H9 (cell line): ENCODE results near the gene HASPIN. TPM values are rescaled to one million over a fixed set of nuclear protein-coding genes. Genes with fewer than 3 reads are reported as not detected.
A peak's percentile ranks its signal among the peaks of the same experiment; 100 is the strongest.

ENCODE experiments used
- DNase-seq: peaks from one replicate; pipeline ENCODE4 v3.0.0-alpha.2; 2017
- H2AFZ ChIP-seq: one replicate; pipeline ENCODE4 v1.6.1; 2013; ENCODE audit warnings: mild to moderate bottlenecking, low read length, control low read depth, moderate library complexity
- H2AK5ac ChIP-seq: 2 replicates; pipeline ENCODE4 v1.6.1; 2013; ENCODE audit warnings: low read length, control low read depth, mixed read lengths; ENCODE audit not compliant: insufficient read length
- H2BK120ac ChIP-seq: one replicate; pipeline ENCODE4 v1.6.1; 2013; ENCODE audit warnings: low read depth, mild to moderate bottlenecking, low read length, control low read depth, inconsistent platforms; ENCODE audit not compliant: poor library complexity, severe bottlenecking
- H2BK12ac ChIP-seq: 2 replicates; pipeline ENCODE4 v1.6.1; 2013; ENCODE audit warnings: low read length, control low read depth, mixed read lengths, low read depth; ENCODE audit not compliant: insufficient read length
- H2BK15ac ChIP-seq: 2 replicates; pipeline ENCODE4 v1.6.1; 2013; ENCODE audit warnings: low read depth, low read length, control low read depth
- H2BK20ac ChIP-seq: one replicate; pipeline ENCODE4 v1.6.1; 2013; ENCODE audit warnings: low read depth, mild to moderate bottlenecking, low read length, control low read depth, inconsistent platforms; ENCODE audit not compliant: poor library complexity, severe bottlenecking
- H2BK5ac ChIP-seq: 2 replicates; pipeline ENCODE4 v1.6.1; 2013; ENCODE audit warnings: low read length, control low read depth, mixed read lengths; ENCODE audit not compliant: insufficient read length
- H3K14ac ChIP-seq: 2 replicates; pipeline ENCODE4 v1.6.1; 2013; ENCODE audit warnings: low read length, control low read depth; ENCODE audit not compliant: insufficient read depth
- H3K18ac ChIP-seq: 2 replicates; pipeline ENCODE4 v1.6.1; 2013; ENCODE audit warnings: low read depth, mild to moderate bottlenecking, mixed read lengths, low read length, control low read depth; ENCODE audit not compliant: insufficient read length
- H3K23ac ChIP-seq: 2 replicates; pipeline ENCODE4 v1.6.1; 2013; ENCODE audit warnings: low read length, control low read depth, mixed read lengths, low read depth; ENCODE audit not compliant: insufficient read length
- H3K23me2 ChIP-seq: 2 replicates; pipeline ENCODE4 v1.6.1; 2013; ENCODE audit warnings: low read depth, mild to moderate bottlenecking, mixed read lengths, low read length, control low read depth; ENCODE audit not compliant: insufficient read length, poor library complexity, severe bottlenecking
- H3K27ac ChIP-seq: 2 replicates; pipeline ENCODE4 v1.5.1; 2013; ENCODE audit warnings: low read length, control low read depth, mixed read lengths, low read depth; ENCODE audit not compliant: insufficient read length
- H3K27me3 ChIP-seq: 2 replicates; pipeline ENCODE4 v1.6.1; 2013; ENCODE audit warnings: low read length, control low read depth, inconsistent platforms; ENCODE audit not compliant: insufficient read depth
- H3K4ac ChIP-seq: 2 replicates; pipeline ENCODE4 v1.6.1; 2013; ENCODE audit warnings: low read depth, mild to moderate bottlenecking, control low read depth, inconsistent platforms, low read length, moderate library complexity
- H3K4me1 ChIP-seq: 2 replicates; pipeline ENCODE4 v1.6.1; 2013; ENCODE audit warnings: low read length, control low read depth, inconsistent platforms; ENCODE audit not compliant: insufficient read depth
- H3K4me2 ChIP-seq: 2 replicates; pipeline ENCODE4 v1.6.1; 2013; ENCODE audit warnings: low read length, control low read depth, mixed read lengths; ENCODE audit not compliant: insufficient read length, insufficient read depth
- H3K56ac ChIP-seq: 2 replicates; pipeline ENCODE4 v1.6.1; 2013; ENCODE audit warnings: low read depth, mild to moderate bottlenecking, mixed read lengths, low read length, control low read depth; ENCODE audit not compliant: insufficient read length
- H3K79me1 ChIP-seq: 2 replicates; pipeline ENCODE4 v1.6.1; 2013; ENCODE audit warnings: low read depth, mild to moderate bottlenecking, moderate library complexity, low read length, control low read depth, inconsistent platforms; ENCODE audit not compliant: insufficient read depth, poor library complexity, severe bottlenecking
- H3K79me2 ChIP-seq: 2 replicates; pipeline ENCODE4 v1.6.1; 2013; ENCODE audit warnings: low read length, control low read depth, inconsistent platforms; ENCODE audit not compliant: insufficient read depth
- H3K9ac ChIP-seq: 2 replicates; pipeline ENCODE4 v1.6.1; 2013; ENCODE audit warnings: low read length, control low read depth, mixed read lengths; ENCODE audit not compliant: insufficient read length; ENCODE audit errors: extremely low read depth
- H3K9me3 ChIP-seq: one replicate; pipeline ENCODE4 v1.6.1; 2013; ENCODE audit warnings: low read depth, low read length, inconsistent platforms; ENCODE audit not compliant: control insufficient read depth
- H3T11ph ChIP-seq: one replicate; pipeline ENCODE4 v1.6.1; 2013; ENCODE audit warnings: mild to moderate bottlenecking, low read length, control low read depth, inconsistent platforms
- H4K20me1 ChIP-seq: one replicate; pipeline ENCODE4 v1.6.1; 2013; ENCODE audit not compliant: control insufficient read depth, insufficient read length, insufficient read depth
- H4K5ac ChIP-seq: 2 replicates; pipeline ENCODE4 v1.6.1; 2013; ENCODE audit warnings: low read depth, mild to moderate bottlenecking, mixed read lengths, low read length, control low read depth; ENCODE audit not compliant: insufficient read length
- H4K8ac ChIP-seq: replicated peaks from 2 replicates; pipeline ENCODE4 v1.6.1; 2013; ENCODE audit warnings: low read length, control low read depth, mixed read lengths, low read depth; ENCODE audit not compliant: insufficient read length
- H4K91ac ChIP-seq: 2 replicates; pipeline ENCODE4 v1.6.1; 2013; ENCODE audit warnings: low read depth, mild to moderate bottlenecking, moderate library complexity, mixed read lengths, low read length, control low read depth; ENCODE audit not compliant: insufficient read length
- H3K27ac Mint-ChIP-seq, 3 experiments: 2 replicates in 2 of 3; 3 replicates in 1 of 3; pipeline ENCODE4 v1.8.0; 2020 to 2021; ENCODE audit warnings: mixed read lengths in 3 of 3, mild to moderate bottlenecking in 1 of 3, moderate library complexity in 1 of 3
- H3K27me3 Mint-ChIP-seq: 2 replicates; pipeline ENCODE4 v1.8.0; 2021; ENCODE audit warnings: low read depth, mild to moderate bottlenecking, moderate library complexity, mixed read lengths
- H3K36me3 Mint-ChIP-seq, 3 experiments: 2 replicates in 2 of 3; 3 replicates in 1 of 3; pipeline ENCODE4 v1.8.0; 2020 to 2021; ENCODE audit warnings: low read depth in 3 of 3, mixed read lengths in 3 of 3; ENCODE audit not compliant: insufficient read depth in 1 of 3
- H3K4me1 Mint-ChIP-seq, 2 experiments: 2 replicates each; pipeline ENCODE4 v1.8.0; 2020; ENCODE audit warnings: mixed read lengths in 2 of 2
- H3K4me3 Mint-ChIP-seq, 2 experiments: 2 replicates in 1 of 2; 3 replicates in 1 of 2; pipeline ENCODE4 v1.8.0; 2020 to 2021; ENCODE audit warnings: mild to moderate bottlenecking in 2 of 2, mixed read lengths in 2 of 2, moderate library complexity in 1 of 2
- H3K9me3 Mint-ChIP-seq, 2 experiments: 2 replicates in 1 of 2; 3 replicates in 1 of 2; pipeline ENCODE4 v1.8.0; 2020; ENCODE audit warnings: mild to moderate bottlenecking in 2 of 2, mixed read lengths in 2 of 2, moderate library complexity in 1 of 2
- CTCF ChIP-seq: fragments of 200-600 bp; sonication (generic); conservative IDR thresholded peaks from 3 replicates; pipeline ENCODE4 v1.8.0; 2021; ENCODE audit warnings: antibody characterized with exemption, mild to moderate bottlenecking
- WGBS: extraction: QIAGEN DNeasy Blood & Tissue Kit; methylation state at CpG from one replicate; pipeline ENCODE4 v1.1.7; 2013; ENCODE audit warnings: missing lambda C conversion rate, low lambda C conversion rate, mixed read lengths; ENCODE audit not compliant: insufficient read length; ENCODE audit errors: extremely low coverage; 5-methylcytosine and 5-hydroxymethylcytosine counted together
- total RNA-seq: library from RNA; stranded (reverse); gene quantifications from 2 replicates; pipeline ENCODE4 v1.2.1, GENCODE V29; 2021

HASPIN gene
- total RNA-seq, 1 experiment from 2014 or later = 26.6 TPM

- Mint-ChIP-seq H3K36me3 (peaks cover 0 to under 1% (median 0%) of the 10 kb centered on the region in 3 experiments; a peak in 3 of 7 replicates), H3K27ac (no peak overlapping the region)
- DNase-seq = peak; percentile 86
Observed at GRCh38 chr17:3772764-3773163, 49.1 kb downstream of the HASPIN start.

More at GRCh38 chr17:3772764-3773163, 49.1 kb downstream of the HASPIN start:
- no peak overlapping the region for H3T11ph ChIP-seq
- no peak overlapping the region for H4K5ac ChIP-seq
- Mint-ChIP-seq H3K27me3 (no peaks in the 10 kb centered on the region; the same call in 1 of the 2 replicates), H3K4me1 (peaks cover 15 to 23% of the 10 kb centered on the region in 2 experiments), H3K9me3 (peaks cover 0 to 3% of the 10 kb centered on the region in 2 experiments; a peak in 2 of 5 replicates), H3K4me3 (no peak overlapping the region)
- no peak overlapping the region for H2BK12ac ChIP-seq
- no peak overlapping the region for H3K14ac ChIP-seq
- H3K4me2 ChIP-seq = no peak overlapping the region
- H3K18ac ChIP-seq = no peak overlapping the region
- no peak overlapping the region for H2BK5ac ChIP-seq
- peaks cover 2% of the 10 kb centered on the region for H3K23me2 ChIP-seq
- no peaks in the 10 kb centered on the region for H3K9me3 ChIP-seq
- H2BK120ac ChIP-seq = no peak overlapping the region
- H3K56ac ChIP-seq = no peak overlapping the region
- H4K8ac ChIP-seq = no peak overlapping the region
- H3K27me3 ChIP-seq = no peaks in the 10 kb centered on the region
- H4K91ac ChIP-seq = no peak overlapping the region
- H2BK20ac ChIP-seq = no peak overlapping the region
- TF ChIP-seq CTCF = peak; percentile 57
- H3K9ac ChIP-seq = no peak overlapping the region
- no peaks in the 10 kb centered on the region for H3K79me2 ChIP-seq
- H3K4ac ChIP-seq = no peak overlapping the region
- no peak overlapping the region for H2AFZ ChIP-seq
- no peak overlapping the region for H3K23ac ChIP-seq
- H3K27ac ChIP-seq = no peak overlapping the region
- H2AK5ac ChIP-seq = no peak overlapping the region
- no peaks in the 10 kb centered on the region for H4K20me1 ChIP-seq
- WGBS = no CpG with 5 or more reads among the region's 12 CpGs
- no peaks in the 10 kb centered on the region; the same call in 1 of the 2 replicates for H3K4me1 ChIP-seq
- H2BK15ac ChIP-seq = no peak overlapping the region
- H3K79me1 ChIP-seq = no peaks in the 10 kb centered on the region
